LNCaP clone FGC (cell line): Measurements from ENCODE around the gene HIPK4.
"Not testable (repeated sequence)": the region's sequence is repeated elsewhere in the genome, so short reads cannot be mapped to it uniquely, and the experiment has no call there.

Experiments used
- DNase-seq: peaks from one replicate; pipeline ENCODE4 v3.0.0-alpha.2; 2011; ENCODE audit warnings: low read depth
- H3K4me3 ChIP-seq: 2 replicates; pipeline ENCODE4 v1.5.1; 2011; ENCODE audit warnings: mild to moderate bottlenecking, low read depth, low read length, control low read depth
- CTCF ChIP-seq: IDR thresholded peaks from 2 replicates; pipeline ENCODE4 v1.5.1; 2012; ENCODE audit warnings: mild to moderate bottlenecking; ENCODE audit not compliant: control insufficient read depth, insufficient read depth; ENCODE audit errors: extremely low read depth

The HIPK4 gene

GRCh38 chr19:40414542-40415535 is 24.9 kb upstream of the HIPK4 start:
- H3K4me3 ChIP-seq: no peak overlapping the region
- DNase-seq: no peak
- TF ChIP-seq CTCF: no peak

GRCh38 chr19:40413291-40413845 is 23.4 kb upstream of the HIPK4 start, which contains the start of gene PRX:
TSS of gene PRX (minus strand) at chr19:40413378. CDS start at chr19:40407932, 5,446 bp downstream.
- TF ChIP-seq CTCF: no peak
- no peak for DNase-seq
- no peak within 1 kb of the TSS for H3K4me3 ChIP-seq

- no peak for TF ChIP-seq CTCF
- no peak for DNase-seq
- no peak overlapping the region for H3K4me3 ChIP-seq
Measured at GRCh38 chr19:40412866-40413265, 22.9 kb upstream of the HIPK4 start.

GRCh38 chr19:40411958-40412499 is 22.0 kb upstream of the HIPK4 start:
- DNase-seq: no peak
- no peak overlapping the region for H3K4me3 ChIP-seq
- no peak for TF ChIP-seq CTCF

- DNase-seq: no peak
- TF ChIP-seq CTCF: no peak
- H3K4me3 ChIP-seq: no peak overlapping the region
Measured at GRCh38 chr19:40411125-40411842, 21.3 kb upstream of the HIPK4 start.

GRCh38 chr19:40410030-40410389 is 20.0 kb upstream of the HIPK4 start:
- DNase-seq: no peak
- TF ChIP-seq CTCF: no peak
- no peak overlapping the region for H3K4me3 ChIP-seq

- not testable (repeated sequence) for DNase-seq
Measured at GRCh38 chr19:40408598-40408925, 18.6 kb upstream of the HIPK4 start.

More at GRCh38 chr19:40408598-40408925, 18.6 kb upstream of the HIPK4 start:
- H3K4me3 ChIP-seq: not testable (repeated sequence)
